ENCODE measurements around the gene ANO10. TPM values are rescaled to one million over a fixed set of nuclear protein-coding genes. Genes with fewer than 3 reads are reported as not detected.
"Not testable (repeated sequence)": the region's sequence is repeated elsewhere in the genome, so short reads cannot be mapped to it uniquely, and the experiment has no call there.

Gene ANO10
- total RNA-seq, 2 donors from 2014 or later, result 6.8 to 7.9 TPM

DNA sequence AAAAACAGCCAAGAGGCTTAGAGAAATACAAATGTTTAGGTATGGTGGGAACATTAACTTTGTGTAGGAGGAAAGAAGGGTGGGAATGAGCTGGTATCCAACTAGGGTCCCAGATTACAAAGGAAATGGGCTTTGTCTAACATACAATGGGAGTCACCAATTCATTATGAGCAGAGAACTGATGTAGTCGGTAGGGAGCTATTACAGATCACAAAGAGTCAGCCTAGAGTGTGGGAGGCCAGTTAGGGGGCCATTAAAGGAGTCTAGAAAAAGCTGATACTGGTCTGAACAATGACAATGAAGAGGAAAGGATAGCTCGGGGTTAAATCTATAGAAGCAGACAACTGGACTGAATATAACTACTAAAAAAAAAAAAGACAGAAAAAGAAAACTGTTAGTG, 15.5 kb downstream of the ANO10 start:
- ATAC-seq (no peak), DNase-seq (ENCODE audit: low spot score in 2 of 2) (no peak)
- Mint-ChIP-seq H3K36me3 (no peaks in the 10 kb centered on the region), H3K27ac (no peak overlapping the region), H3K9me3 (no peaks in the 10 kb centered on the region)

DNA sequence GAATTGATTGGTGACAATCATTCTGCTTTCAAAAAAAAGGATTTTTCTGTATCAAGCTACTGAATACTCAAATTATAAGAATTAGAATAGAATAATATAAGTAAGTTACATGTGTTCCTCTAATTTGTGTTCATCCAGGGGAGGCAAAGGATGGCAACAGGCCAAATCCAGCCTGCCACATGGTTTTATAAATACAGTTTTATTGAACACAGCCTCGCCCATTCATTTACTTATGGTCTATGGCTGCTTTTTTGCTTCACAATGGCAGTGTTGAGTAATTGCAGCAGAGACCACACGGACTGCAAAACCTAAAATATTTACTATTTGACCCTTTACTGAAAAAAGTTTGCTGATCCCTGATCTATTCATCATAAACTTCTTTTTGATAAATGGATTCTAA, 21.9 kb downstream of the ANO10 start:
- DNase-seq (ENCODE audit: low spot score in 2 of 2); H3K27ac Mint-ChIP-seq; ATAC-seq: not testable (repeated sequence)
- Mint-ChIP-seq H3K9me3 (peaks cover 0 to 10% of the 10 kb centered on the region in 2 donors), H3K36me3 (peaks cover 13% of the 10 kb centered on the region in 2 donors)

DNA sequence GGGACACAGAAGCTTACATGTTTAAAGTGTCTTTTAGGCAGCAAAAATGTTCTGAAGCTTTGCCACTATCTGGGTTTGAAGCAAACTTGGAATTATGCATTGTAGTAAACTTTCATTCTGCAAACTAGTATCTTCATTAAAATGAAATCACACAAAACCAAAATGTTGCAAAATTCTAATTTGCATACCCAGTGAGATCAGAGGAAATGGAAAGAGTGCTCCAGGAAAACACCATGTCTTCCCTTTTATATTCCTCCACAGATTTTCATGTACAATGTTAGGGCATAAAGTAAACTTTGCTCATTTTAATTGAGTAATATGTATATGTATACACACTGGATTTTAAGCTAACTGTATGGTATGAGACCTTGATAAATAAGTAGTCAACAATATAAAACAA, 23.9 kb downstream of the ANO10 start:
- DNase-seq (ENCODE audit: low spot score in 2 of 2), result no peak
- H3K27ac Mint-ChIP-seq, result no peak overlapping the region
- no peak for ATAC-seq
- peaks cover 17 to 27% of the 10 kb centered on the region in 2 donors for H3K36me3 Mint-ChIP-seq
- H3K9me3 Mint-ChIP-seq, result peaks cover under 1 to 17% of the 10 kb centered on the region in 2 donors

DNA sequence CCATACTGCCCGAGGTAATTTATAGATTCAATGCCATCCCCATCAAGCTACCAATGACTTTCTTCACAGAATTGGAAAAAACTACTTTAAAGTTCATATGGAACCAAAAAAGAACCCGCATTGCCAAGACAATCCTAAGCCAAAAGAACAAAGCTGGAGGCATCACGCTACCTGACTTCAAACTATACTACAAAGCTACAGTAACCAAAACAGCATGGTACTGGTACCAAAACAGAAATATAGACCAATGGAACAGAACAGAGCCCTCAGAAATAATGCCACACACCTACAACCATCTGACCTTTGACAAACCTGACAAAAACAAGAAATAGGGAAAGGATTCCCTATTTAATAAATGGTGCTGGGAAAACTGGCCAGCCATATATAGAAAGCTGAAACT, 25.6 kb downstream of the ANO10 start:
- not testable (repeated sequence) for DNase-seq (ENCODE audit: low spot score in 2 of 2); H3K27ac Mint-ChIP-seq; ATAC-seq
- Mint-ChIP-seq H3K36me3 (peaks cover 33 to 40% of the 10 kb centered on the region in 2 donors), H3K9me3 (peaks cover 9 to 29% of the 10 kb centered on the region in 2 donors)

DNA sequence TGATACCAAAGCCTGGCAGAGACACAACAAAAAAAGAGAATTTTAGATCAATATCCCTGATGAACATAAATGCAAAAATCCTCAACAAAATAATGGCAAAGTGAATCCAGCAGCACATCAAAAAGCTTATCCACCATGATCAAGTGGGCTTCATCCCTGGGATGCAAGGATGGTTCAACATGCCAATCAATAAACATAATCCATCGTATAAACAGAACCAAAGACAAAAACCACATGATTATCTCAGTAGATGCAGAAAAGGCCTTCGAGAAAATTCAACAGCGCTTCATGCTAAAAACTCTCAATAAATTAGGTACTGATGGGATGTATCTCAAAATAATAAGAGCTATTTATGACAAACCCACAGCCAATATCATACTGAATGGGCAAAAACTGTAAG, 26.5 kb downstream of the ANO10 start:
- not testable (repeated sequence) for H3K27ac Mint-ChIP-seq; DNase-seq (ENCODE audit: low spot score in 2 of 2); ATAC-seq
- peaks cover 40 to 49% of the 10 kb centered on the region in 2 donors for H3K36me3 Mint-ChIP-seq
- peaks cover 9 to 30% of the 10 kb centered on the region in 2 donors for H3K9me3 Mint-ChIP-seq

DNA sequence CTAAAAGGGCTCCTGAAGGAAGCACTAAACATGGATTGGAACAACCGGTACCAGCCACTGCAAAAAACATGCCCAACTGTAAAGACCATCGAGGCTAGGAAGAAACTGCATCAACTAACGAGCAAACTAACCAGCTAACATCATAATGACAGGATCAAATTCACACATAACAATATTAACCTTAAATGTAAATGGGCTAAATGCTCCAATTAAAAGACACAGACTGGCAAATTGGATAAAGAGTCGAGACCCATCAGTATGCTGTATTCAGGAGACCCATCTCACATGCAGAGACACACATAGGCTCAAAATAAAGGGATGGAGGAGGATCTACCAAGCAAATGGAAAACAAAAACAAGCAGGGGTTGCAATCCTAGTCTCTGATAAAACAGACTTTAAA, 28.2 kb downstream of the ANO10 start:
- ATAC-seq; H3K27ac Mint-ChIP-seq; DNase-seq (ENCODE audit: low spot score in 2 of 2): not testable (repeated sequence)
- Mint-ChIP-seq H3K9me3 (peaks cover 9 to 30% of the 10 kb centered on the region in 2 donors), H3K36me3 (peaks cover 40 to 51% of the 10 kb centered on the region in 2 donors)

DNA sequence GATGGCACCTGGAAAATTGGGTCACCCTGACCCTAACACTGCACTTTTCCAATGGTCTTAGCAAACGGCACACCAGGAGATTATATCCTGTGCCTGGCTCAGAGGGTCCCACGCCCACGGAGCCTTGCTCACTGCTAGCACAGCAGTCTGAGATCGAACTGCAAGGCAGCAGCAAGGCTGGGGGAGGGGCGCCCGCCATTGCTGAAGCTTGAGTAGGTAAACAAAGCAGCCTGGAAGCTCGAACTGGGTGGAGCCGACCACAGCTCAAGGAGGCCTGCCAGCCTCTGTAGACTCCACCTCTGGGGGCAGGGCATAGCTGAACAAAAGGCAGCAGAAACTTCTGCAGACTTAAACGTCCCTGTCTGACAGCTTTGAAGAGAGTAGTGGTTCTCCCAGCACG, 29.9 kb downstream of the ANO10 start:
- Mint-ChIP-seq H3K9me3 (peaks cover 9 to 30% of the 10 kb centered on the region in 2 donors), H3K36me3 (peaks cover 40 to 51% of the 10 kb centered on the region in 2 donors)
- ATAC-seq; H3K27ac Mint-ChIP-seq; DNase-seq (ENCODE audit: low spot score in 2 of 2): not testable (repeated sequence)

DNA sequence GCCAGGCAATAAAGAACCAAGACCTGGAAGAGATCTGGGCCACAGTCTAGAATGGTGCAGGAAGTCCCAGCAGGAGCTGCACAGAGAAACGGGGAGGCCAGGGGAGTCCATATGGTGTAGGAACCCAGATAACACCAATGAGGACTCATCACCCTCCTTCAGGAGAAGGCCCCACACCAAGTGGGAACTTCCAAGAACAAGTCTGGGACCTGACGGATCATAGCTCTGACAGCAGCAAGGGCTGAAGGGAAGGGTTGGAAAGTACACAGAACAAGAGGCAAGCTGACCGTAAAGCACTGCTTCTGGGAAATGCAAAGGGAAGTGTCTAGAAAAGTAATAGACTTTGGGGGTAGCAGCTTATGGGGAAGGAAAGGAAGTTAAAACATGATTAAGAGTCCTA, 34.5 kb downstream of the ANO10 start:
- Mint-ChIP-seq H3K27ac (no peak overlapping the region), H3K9me3 (peaks cover 1 to 6% of the 10 kb centered on the region in 2 donors), H3K36me3 (peaks cover 16 to 17% of the 10 kb centered on the region in 2 donors)
- DNase-seq (ENCODE audit: low spot score in 2 of 2) (no peak), ATAC-seq (no peak)

DNA sequence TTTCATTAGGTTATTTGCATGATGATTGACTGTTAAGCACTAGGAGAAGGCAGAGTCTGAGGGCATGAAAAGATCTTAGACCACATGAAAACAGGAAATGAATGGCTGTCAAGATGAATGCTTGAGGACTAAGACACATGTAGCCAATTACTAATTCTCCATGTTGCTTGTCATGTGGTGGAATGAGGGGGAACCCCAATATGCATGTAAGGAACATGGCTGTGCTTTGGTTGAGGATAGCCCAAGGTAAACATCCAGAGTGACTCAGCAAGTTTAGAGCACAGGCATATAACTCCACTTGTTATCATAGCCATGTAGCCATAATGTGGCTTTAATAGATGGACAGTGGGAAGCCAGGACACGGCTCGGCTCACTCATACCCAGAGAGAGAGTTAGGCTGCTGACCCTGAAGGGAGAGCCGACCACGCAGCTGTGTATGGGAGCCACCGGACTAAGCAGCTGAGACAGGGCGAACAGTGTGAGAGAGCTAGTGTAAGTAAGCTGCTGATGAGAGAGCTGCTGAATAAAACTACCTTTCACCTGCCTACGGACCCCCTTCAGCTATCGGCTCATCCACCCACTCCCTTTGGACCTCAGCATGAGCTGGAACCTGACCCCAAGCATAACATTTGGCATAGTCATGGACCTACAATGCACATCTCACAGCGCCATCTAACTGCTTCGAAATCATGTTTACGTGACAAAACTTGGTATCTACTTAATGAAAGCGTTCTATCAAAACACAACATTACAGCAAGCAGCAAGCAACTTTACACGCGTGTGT, 37.6 kb downstream of the ANO10 start:
- ATAC-seq (peak; percentile 67 to 78), DNase-seq (ENCODE audit: low spot score in 2 of 2) (no peak)
- H3K9me3 Mint-ChIP-seq, result no peaks in the 10 kb centered on the region
- no peak overlapping the region for H3K27ac Mint-ChIP-seq
- no peaks in the 10 kb centered on the region for H3K36me3 Mint-ChIP-seq

DNA sequence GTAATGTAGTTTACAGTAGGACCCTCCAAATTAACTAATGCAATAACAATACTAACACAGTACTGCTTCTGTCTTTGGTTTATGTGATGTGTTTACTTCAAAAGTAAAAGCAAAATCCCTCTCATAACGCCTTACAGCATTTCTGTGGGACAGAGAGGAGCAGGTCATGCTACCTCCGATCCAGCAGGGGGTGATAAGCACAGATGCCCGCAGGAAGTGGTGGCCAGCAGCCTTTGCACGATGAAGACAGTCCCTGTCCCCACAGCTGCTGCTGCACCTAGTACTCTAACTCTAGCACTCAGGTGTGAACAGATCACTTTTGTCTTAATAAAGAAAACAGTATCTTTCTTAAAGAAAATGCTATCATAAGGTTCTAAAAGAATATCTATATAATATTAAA, 38.3 kb downstream of the ANO10 start:
- no peak overlapping the region for H3K27ac Mint-ChIP-seq
- ATAC-seq (no peak), DNase-seq (ENCODE audit: low spot score in 2 of 2) (no peak)
- H3K36me3 Mint-ChIP-seq, result no peaks in the 10 kb centered on the region
- H3K9me3 Mint-ChIP-seq, result no peaks in the 10 kb centered on the region

DNA sequence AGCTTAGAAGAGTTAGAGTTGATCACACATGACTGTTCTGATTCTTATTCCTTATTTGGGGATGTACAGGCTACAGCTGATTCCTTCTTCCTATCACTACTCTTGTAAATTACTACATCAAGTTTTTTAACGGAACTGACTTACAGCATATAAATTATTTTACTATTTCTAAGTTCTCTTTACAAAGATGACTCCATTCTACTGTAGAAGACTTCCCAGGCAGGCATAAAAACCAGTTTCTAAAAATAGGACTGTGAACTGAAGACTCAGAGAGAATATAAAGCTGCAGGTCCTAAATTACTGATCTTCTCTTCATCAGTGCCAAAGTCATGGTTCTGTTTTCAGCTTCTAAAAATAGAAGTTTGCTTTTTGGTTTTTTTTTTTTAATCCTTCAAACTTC, 38.9 kb downstream of the ANO10 start:
- H3K27ac Mint-ChIP-seq, result no peak overlapping the region
- no peaks in the 10 kb centered on the region for H3K9me3 Mint-ChIP-seq
- H3K36me3 Mint-ChIP-seq, result no peaks in the 10 kb centered on the region
- no peak for ATAC-seq
- DNase-seq (ENCODE audit: low spot score in 2 of 2), result no peak

DNA sequence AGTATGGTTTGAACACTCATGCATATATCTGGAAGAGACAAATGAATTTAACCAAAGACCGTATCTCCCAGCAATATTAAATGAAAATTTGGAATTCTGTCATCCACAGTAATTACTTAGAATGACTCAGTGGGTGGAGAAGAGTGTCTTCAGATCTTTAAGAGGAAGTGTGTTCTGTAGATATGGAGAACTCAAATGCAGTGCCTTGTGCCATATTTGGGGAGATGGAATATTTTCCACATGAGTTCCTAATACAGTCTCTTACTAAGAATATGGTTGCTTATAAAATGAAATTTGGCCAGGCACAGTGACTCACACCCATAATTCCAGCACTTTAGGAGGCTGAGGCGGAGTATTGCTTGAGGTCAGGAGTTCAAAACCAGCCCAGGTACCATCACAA, 40.5 kb downstream of the ANO10 start:
- no peaks in the 10 kb centered on the region for H3K9me3 Mint-ChIP-seq
- H3K36me3 Mint-ChIP-seq, result no peaks in the 10 kb centered on the region
- no peak for ATAC-seq
- DNase-seq (ENCODE audit: low spot score in 2 of 2), result no peak
- H3K27ac Mint-ChIP-seq, result no peak overlapping the region

DNA sequence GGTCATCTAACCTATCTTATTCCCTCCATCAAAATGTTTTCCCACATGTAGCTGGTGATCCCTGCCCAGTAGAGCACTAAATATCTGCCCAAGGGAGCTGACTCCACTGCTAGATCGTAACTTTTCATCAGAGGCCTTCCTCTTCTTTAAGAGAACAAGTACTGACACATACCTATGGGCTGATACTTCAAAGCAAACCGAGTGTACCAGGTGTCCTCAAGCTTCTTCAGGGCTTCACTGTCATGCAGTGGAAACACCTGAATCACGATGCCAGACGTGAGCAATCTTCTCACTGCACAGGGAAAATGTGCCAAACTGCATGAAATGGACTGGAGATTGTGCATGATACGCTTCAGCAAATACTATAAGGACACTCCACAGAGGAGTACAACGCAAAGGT, 41.6 kb downstream of the ANO10 start:
- ATAC-seq, result no peak
- H3K9me3 Mint-ChIP-seq, result no peaks in the 10 kb centered on the region
- H3K27ac Mint-ChIP-seq, result no peak overlapping the region
- no peak for DNase-seq (ENCODE audit: low spot score in 2 of 2)
- H3K36me3 Mint-ChIP-seq, result no peaks in the 10 kb centered on the region

DNA sequence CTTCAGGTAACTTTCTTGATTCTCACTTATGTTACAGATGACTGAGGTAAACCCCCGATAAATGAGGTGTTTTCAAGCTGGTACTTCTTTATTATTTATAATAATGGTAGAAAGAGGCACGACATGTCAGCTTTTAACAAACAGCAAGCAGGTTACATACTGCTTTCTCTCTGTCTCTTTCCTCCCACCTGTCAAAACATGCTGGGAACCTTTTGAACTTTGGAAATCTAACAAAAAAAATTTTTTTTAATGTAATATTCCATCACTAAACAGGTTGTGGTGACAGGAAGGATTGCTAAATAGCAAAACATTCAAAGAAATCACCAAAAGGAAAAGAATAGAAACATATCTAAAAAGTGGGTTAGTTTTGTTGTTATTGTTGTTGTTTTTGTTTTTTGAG, 48.2 kb downstream of the ANO10 start:
- Mint-ChIP-seq H3K27ac (no peak overlapping the region), H3K9me3 (no peaks in the 10 kb centered on the region), H3K36me3 (no peaks in the 10 kb centered on the region)
- no peak for ATAC-seq
- DNase-seq (ENCODE audit: low spot score in 2 of 2), result no peak

DNA sequence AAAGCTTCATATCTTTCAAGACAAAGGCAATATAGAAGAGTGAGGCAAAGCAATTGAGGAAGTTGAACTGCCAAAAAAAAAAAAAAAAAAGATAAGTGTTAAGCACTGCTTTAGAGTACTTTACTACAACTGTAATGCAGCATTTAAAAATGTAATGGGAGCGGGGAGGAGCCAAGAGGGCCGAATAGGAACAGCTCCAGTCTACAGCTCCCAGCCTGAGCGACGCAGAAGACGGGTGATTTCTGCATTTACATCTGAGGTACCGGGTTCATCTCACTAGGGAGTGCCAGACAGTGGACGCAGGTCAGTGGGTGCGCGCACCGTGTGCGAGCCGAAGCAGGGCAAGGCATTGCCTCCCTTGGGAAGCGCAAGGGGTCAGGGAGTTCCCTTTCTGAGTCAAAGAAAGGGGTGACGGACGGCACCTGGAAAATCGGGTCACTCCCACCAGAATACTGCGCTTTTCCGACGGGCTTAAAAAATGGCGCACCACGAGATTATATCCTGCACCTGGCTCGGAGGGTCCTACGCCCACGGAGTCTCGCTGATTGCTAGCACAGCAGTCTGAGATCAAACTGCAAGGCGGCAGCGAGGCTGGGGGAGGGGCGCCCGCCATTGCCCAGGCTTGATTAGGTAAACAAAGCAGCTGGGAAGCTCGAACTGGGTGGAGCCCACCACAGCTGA, 56.0 kb downstream of the ANO10 start:
- not testable (repeated sequence) for H3K36me3 Mint-ChIP-seq; H3K9me3 Mint-ChIP-seq; ATAC-seq; DNase-seq (ENCODE audit: low spot score in 2 of 2); H3K27ac Mint-ChIP-seq

DNA sequence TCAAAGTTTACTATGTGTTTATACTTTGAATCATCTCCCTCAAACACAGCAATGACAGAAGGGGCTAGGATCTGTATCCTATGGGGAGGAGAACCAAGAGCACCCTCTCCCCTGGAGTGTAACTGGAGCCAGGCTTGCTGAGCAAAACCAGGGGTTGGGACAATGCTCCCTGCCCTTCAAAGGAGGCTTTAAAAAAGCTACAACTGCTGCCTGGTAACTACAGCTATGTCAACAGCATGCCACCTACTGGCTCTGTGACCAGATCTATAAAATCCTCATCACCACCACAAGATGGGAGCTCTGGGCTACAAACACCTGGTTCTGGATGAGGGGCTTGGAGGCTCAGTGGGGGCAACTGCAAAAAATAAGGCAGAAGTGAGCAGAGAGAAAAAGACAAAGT, 61.9 kb downstream of the ANO10 start:
- DNase-seq (ENCODE audit: low spot score in 2 of 2) (no peak), ATAC-seq (no peak)
- Mint-ChIP-seq H3K36me3 (no peaks in the 10 kb centered on the region), H3K27ac (no peak overlapping the region), H3K9me3 (no peaks in the 10 kb centered on the region)

DNA sequence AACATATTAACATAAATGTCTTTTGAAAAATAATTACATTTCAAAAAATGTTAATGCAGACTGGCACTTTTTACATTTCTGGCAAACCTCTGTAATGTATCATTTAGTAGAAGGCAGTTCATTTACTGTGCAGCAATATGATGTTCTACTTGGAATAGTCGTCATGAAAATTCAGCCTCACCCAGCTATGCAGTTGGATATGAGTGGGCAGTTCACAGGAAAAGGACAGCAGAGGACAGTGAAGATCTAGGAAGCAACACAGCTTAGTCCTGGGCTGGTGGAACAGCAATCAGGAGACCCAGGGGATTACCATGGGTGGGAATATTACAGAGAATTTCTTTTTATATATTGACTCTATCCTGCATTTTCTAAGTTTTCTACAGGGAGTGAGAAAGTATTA, 63.6 kb downstream of the ANO10 start:
- no peak overlapping the region for H3K27ac Mint-ChIP-seq
- no peak for ATAC-seq
- DNase-seq (ENCODE audit: low spot score in 2 of 2), result no peak
- no peaks in the 10 kb centered on the region for H3K36me3 Mint-ChIP-seq
- no peaks in the 10 kb centered on the region for H3K9me3 Mint-ChIP-seq

Measured in activated naive CD4-positive, alpha-beta T cell treated with anti-CD3 and anti-CD28 coated beads, Interleukin-2, amount 50 U/mL, for 72 hours (primary cell).